GM06990 (cell line): ENCODE results near the gene TSC1.

ENCODE experiments used
- DNase-seq: peaks from one replicate; pipeline ENCODE4 v3.0.0-alpha.2; 2011; ENCODE audit not compliant: insufficient read length; ENCODE audit errors: extremely low read depth
- H3K27me3 ChIP-seq: replicated peaks from 2 replicates; pipeline ENCODE4 v1.6.0; 2011; ENCODE audit warnings: low read length; ENCODE audit not compliant: control insufficient read depth, insufficient read depth
- H3K36me3 ChIP-seq: 2 replicates; pipeline ENCODE4 v1.5.1; 2011; ENCODE audit warnings: low read length; ENCODE audit not compliant: control insufficient read depth, insufficient read depth
- H3K4me3 ChIP-seq: replicated peaks from 2 replicates; pipeline ENCODE4 v1.5.1; 2011; ENCODE audit warnings: low read depth, mild to moderate bottlenecking, control low read depth, low read length
- TF ChIP-seq, protein P1 (sequence below): IDR thresholded peaks from 2 replicates; pipeline ENCODE4 v1.5.1; 2011; ENCODE audit warnings: low read length, control low read depth, mild to moderate bottlenecking, inconsistent platforms; ENCODE audit not compliant: insufficient read depth, poor library complexity, severe bottlenecking

The TSC1 gene

DNA sequence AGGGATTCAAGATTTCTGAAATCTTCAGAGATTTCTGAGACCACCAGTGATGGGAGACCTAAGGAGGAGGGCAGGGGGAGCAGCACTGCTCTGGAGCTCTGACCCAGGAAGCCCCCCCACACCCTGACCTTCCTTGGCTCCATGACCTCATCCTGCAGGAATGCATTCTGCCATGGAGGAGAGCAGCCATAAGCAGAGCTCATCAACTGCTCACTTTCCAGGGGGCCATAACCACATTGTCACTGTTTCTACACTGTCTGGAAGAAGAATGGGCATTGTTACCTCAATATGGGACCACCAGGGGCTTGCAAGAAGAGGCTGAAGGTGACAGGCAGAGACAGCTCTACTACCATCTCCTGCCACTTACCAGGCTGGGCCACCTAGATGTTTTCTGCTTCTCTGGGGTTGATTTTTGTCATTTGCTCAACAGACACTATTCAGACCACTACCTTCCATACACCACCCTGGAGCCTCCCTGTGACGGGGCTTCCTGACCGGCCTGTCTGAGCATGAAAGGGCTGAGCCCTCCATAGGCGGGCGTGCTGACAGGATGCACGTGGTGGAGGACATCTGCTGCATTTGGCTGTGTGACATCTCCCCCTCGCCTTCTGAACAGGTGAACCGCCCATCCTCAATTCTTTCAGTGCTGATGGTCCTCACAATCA, 2.3 kb upstream of the TSC1 start:
- H3K36me3 ChIP-seq, result no peaks in the 10 kb centered on the region
- H3K27me3 ChIP-seq, result no peaks in the 10 kb centered on the region
- H3K4me3 ChIP-seq, result no peak overlapping the region
- TF ChIP-seq, protein P1, sequence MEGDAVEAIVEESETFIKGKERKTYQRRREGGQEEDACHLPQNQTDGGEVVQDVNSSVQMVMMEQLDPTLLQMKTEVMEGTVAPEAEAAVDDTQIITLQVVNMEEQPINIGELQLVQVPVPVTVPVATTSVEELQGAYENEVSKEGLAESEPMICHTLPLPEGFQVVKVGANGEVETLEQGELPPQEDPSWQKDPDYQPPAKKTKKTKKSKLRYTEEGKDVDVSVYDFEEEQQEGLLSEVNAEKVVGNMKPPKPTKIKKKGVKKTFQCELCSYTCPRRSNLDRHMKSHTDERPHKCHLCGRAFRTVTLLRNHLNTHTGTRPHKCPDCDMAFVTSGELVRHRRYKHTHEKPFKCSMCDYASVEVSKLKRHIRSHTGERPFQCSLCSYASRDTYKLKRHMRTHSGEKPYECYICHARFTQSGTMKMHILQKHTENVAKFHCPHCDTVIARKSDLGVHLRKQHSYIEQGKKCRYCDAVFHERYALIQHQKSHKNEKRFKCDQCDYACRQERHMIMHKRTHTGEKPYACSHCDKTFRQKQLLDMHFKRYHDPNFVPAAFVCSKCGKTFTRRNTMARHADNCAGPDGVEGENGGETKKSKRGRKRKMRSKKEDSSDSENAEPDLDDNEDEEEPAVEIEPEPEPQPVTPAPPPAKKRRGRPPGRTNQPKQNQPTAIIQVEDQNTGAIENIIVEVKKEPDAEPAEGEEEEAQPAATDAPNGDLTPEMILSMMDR, result no peak
- no peak for DNase-seq

DNA sequence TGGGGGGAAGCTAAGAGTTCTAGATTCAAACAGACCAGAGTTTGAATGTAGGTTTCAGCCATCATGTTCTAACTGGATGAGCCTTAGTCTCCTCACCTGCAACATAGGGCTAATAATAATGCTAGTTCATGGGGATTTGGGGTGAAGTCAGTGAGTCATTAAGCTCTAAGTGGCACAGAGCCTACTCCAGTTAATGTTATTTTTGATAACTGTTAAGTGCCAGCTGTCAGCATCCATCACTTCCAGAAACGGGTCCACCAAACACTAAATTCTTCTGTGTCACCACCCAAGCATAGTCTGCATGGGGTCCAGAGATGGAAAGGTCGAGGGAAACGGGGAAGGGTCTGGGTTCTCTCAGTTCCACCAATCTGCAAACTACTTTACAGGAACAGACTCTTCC, 1.8 kb upstream of the TSC1 start:
- H3K4me3 ChIP-seq, result no peak overlapping the region
- TF ChIP-seq, protein P1, result no peak
- DNase-seq, result no peak

DNA sequence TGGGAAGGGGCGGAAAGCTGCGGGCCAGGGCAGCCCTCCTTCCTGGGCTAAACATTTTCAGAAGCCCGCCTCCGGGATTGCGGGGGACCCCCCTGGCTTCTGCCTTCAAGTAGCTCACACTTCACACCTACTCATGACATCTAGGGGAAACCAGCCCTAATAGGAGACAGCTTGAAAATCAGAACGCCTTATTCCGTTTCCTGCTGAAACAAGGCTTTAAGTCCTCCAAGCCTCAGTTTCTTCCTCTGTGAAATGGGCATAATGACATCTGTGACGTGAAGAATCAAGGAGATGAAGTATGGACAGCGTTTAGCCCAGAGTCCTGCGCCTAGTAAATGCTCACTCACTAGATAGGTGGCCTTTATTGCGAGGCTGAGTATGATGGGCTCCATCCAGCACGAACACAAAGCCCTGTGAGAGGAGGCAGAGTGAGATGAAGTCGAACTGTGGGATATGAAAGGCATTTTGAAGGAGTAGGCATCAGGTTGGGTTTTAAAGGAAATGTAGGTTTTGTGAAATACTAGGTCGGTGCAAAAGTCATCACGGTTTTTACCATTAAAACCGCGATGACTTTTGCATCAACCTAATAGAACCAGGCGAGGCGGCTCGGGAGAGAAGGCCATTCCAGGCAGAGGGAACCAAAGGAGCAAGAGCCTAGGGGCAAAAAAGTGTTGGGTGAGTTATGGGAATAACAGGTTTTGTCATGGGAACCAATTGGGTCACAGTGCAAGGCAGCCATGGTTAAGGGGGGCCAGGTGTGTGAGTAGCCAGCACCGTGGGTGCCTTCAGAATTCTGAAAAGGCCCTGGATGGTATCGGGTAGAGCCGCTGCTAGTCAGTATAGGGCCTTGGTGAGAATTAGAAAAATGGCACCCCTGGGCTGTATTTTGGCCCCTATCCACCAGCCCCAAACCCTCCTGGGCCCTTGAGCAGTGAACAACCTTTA, 1.0 kb upstream of the TSC1 start:
- TF ChIP-seq, protein P1, result no peak
- no peaks in the 10 kb centered on the region for H3K36me3 ChIP-seq
- no peaks in the 10 kb centered on the region for H3K27me3 ChIP-seq
- no peak for DNase-seq
- H3K4me3 ChIP-seq, result peak overlapping the region; percentile 74

More for the DNA sequence above, 1.8 kb upstream of the TSC1 start:
- no peaks in the 10 kb centered on the region for H3K27me3 ChIP-seq
- no peaks in the 10 kb centered on the region for H3K36me3 ChIP-seq

DNA sequence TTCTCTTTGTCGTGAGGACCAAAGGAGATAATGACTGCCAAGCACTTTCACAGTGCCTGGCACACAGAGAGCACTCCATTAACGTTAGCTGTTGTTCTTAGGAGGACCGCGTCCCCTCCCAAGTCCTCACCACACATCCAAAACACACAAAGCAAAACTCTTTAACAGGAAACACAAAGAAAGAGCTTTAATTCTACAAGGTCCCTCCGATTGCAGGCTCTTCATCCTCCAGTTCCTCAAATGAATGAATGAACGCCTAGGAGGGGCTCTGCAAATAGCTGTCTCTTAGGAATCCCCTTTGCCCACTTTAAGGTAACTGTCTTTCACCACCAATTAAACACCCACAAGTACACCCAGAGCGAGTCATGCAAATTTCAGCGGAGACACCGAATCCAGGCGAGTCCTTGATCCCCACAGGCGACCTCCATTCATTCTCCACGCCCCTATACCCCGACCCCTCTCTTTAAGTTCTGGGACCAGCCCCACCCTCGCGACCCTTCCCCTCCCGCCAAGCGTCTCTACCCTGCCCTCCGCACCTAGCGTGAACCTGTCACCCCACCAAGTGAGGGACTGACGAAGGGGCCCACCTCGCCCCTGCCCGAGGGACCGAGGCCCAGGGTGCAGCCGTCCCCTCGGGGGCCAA, 644 bp downstream of the TSC1 start:
- DNase-seq, result no peak
- Histone ChIP-seq H3K36me3 (no peaks in the 10 kb centered on the region), H3K4me3 (peak overlapping the region; percentile 97), H3K27me3 (no peaks in the 10 kb centered on the region)
- TF ChIP-seq, protein P1, result no peak

DNA sequence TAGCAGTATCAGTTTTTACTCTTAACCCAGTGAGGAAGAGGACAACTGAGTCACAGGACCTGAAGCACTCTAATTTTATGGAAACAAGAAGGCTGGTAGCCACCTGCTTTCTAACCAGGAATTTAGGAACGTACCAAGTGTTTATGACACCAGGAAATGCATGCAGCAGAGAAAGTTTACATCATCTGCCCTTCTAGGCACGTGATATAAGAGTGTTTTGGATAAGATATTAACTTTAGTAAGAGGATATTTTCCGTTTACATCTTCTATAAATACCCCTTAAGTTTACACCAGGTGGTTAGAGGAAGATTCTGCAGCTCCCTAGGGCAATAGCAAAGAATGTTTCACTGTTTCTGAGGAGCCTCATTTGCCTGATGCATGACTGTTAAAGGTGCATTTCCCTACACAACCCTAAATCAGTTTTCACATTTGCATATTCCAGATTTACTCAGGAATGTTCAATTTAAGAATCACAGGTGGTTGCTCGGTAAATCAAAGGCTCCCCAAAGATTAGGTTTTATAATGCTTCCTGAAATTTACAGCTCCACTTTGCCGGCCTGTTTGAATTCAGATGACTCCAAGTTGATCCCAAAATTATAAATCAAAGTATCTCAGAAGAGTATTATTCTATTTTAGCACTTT, 1.8 kb downstream of the TSC1 start:
- no peaks in the 10 kb centered on the region for H3K27me3 ChIP-seq
- H3K36me3 ChIP-seq, result no peaks in the 10 kb centered on the region
- peak overlapping the region; percentile 12 for H3K4me3 ChIP-seq
- no peak for DNase-seq
- TF ChIP-seq, protein P1, result no peak
